GM21423 (cell line): ENCODE measurements around the gene IQCE.

ENCODE experiments used
- ATAC-seq: cut with Tn5 transposase; IDR thresholded peaks from one replicate; pipeline ENCODE4 v1.9.1; 2021; ENCODE audit warnings: mild to moderate bottlenecking, moderate library complexity; ENCODE audit not compliant: unreplicated experiment

IQCE gene

GRCh38 chr7:2613098-2613930 is 54.5 kb downstream of the IQCE start:
- ATAC-seq, result no peak

- ATAC-seq, result no peak
Measured at GRCh38 chr7:2613931-2614600, 55.3 kb downstream of the IQCE start.

- ATAC-seq, result no peak
Measured at GRCh38 chr7:2614631-2615330, 56.0 kb downstream of the IQCE start.

GRCh38 chr7:2616387-2617324 is 57.9 kb downstream of the IQCE start:
- no peak for ATAC-seq

- ATAC-seq, result no peak
Measured at GRCh38 chr7:2617325-2617905, 58.6 kb downstream of the IQCE start.

- ATAC-seq, result no peak
Measured at GRCh38 chr7:2619116-2619515, 60.3 kb downstream of the IQCE start.

GRCh38 chr7:2621061-2621828 is 62.5 kb downstream of the IQCE start:
- no peak for ATAC-seq

GRCh38 chr7:2621948-2622640 is 63.3 kb downstream of the IQCE start:
- ATAC-seq, result no peak

GRCh38 chr7:2622869-2623697 is 64.3 kb downstream of the IQCE start:
- no peak for ATAC-seq

- ATAC-seq, result no peak
Measured at GRCh38 chr7:2623698-2624014, 64.9 kb downstream of the IQCE start.

GRCh38 chr7:2624293-2624886 is 65.6 kb downstream of the IQCE start:
- ATAC-seq, result no peak

GRCh38 chr7:2626498-2627117 is 67.8 kb downstream of the IQCE start:
- ATAC-seq, result no peak

- ATAC-seq, result no peak
Measured at GRCh38 chr7:2627258-2628129, 68.7 kb downstream of the IQCE start.

GRCh38 chr7:2628130-2628482 is 69.3 kb downstream of the IQCE start:
- ATAC-seq, result no peak

- no peak for ATAC-seq
Measured at GRCh38 chr7:2628891-2629290, 70.1 kb downstream of the IQCE start.
